ENCODE results near the gene RUBCNL.

GRCh38 chr13:46295491-46296114, 91.4 kb downstream of the RUBCNL start:
- TF ChIP-seq CTCF (IDR thresholded peaks at IDR 0.05) (no peak), POLR2A (IDR thresholded peaks at IDR 0.05) (no peak)
